ENCODE results near the gene UCN.

Gene UCN

DNA sequence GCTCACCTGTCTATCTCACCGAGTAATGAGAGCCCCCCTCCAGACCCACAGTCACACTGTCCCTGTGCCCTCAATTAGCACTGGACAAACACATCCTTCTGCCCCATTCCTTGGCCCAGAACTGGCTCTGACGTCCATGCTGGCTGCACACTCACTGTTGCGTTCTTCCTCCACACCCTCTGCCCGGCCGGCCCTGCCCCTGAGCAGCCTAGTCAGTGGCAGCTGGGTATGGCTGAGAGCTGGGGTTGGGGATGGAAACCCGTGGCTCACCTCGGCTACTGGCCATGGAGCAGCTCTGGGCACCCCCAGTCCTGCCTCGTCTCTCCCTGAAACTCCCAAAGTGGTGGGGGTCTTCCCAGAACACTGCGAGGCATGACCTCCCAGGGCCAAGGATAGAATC lies 6.5 kb upstream of the UCN start:
- Histone ChIP-seq H3K36me3 (replicated peaks; ENCODE audit: low read depth, low read length) (no peaks in the 10 kb centered on the region), H3K79me2 (ENCODE audit: low read length) (no peaks in the 10 kb centered on the region), H3K4me3 (ENCODE audit: low read length) (no peak overlapping the region), H2AFZ (ENCODE audit: low read depth, low read length) (no peak overlapping the region), H4K20me1 (ENCODE audit: insufficient read depth, low read length) (no peaks in the 10 kb centered on the region), H3K9me3 (ENCODE audit: insufficient read depth, low read length) (no peaks in the 10 kb centered on the region), H3K27ac (ENCODE audit: low read length) (no peak overlapping the region), H3K4me2 (ENCODE audit: low read length) (no peak overlapping the region), H3K27me3 (ENCODE audit: low read depth, low read length) (no peaks in the 10 kb centered on the region), H3K4me1 (ENCODE audit: low read length) (no peaks in the 10 kb centered on the region), H3K9ac (ENCODE audit: low read length) (no peak overlapping the region)
- TF ChIP-seq CTCF (IDR thresholded peaks at IDR 0.05; ENCODE audit: low read depth, low read length) = no peak
- TF ChIP-seq EZH2phosphoT487 (IDR thresholded peaks at IDR 0.05; ENCODE audit: low read depth) = no peak

- H3K4me3 ChIP-seq (ENCODE audit: low read length) = no peak overlapping the region
- no peak overlapping the region for H2AFZ ChIP-seq (ENCODE audit: low read depth, low read length)
- TF ChIP-seq EZH2phosphoT487 (IDR thresholded peaks at IDR 0.05; ENCODE audit: low read depth) (no peak), CTCF (IDR thresholded peaks at IDR 0.05; ENCODE audit: low read depth, low read length) (no peak)
- H3K79me2 ChIP-seq (ENCODE audit: low read length) = no peaks in the 10 kb centered on the region
- H3K9ac ChIP-seq (ENCODE audit: low read length) = no peak overlapping the region
- H3K36me3 ChIP-seq (replicated peaks; ENCODE audit: low read depth, low read length) = no peaks in the 10 kb centered on the region
- no peaks in the 10 kb centered on the region for H3K27me3 ChIP-seq (ENCODE audit: low read depth, low read length)
- H3K4me1 ChIP-seq (ENCODE audit: low read length) = no peaks in the 10 kb centered on the region
- no peak overlapping the region for H3K27ac ChIP-seq (ENCODE audit: low read length)
- no peaks in the 10 kb centered on the region for H4K20me1 ChIP-seq (ENCODE audit: insufficient read depth, low read length)
- H3K4me2 ChIP-seq (ENCODE audit: low read length) = no peak overlapping the region
- no peaks in the 10 kb centered on the region for H3K9me3 ChIP-seq (ENCODE audit: insufficient read depth, low read length)
Observed at GRCh38 chr2:27313882-27314645, 5.8 kb upstream of the UCN start.

DNA sequence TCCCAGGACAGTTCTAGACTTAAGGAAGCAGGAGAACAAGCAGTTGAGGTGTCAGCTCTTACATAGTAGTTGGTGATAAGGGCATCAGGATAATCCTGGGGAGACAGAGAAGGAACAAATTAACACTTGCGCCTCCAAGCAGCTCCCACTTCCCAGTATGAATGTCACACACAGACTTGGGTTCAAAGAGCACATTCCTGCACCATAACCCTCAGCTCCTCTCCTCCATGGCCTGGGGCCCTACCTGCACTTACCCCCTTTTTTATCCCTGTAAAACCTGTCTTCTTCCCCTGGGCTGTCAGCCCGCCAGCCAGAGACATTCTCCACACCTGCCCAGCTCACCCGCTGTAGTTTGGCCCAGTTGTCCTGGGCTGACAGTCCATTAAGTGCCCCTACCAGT lies 3.9 kb upstream of the UCN start:
- Histone ChIP-seq H4K20me1 (ENCODE audit: insufficient read depth, low read length) (no peaks in the 10 kb centered on the region), H3K9me3 (ENCODE audit: insufficient read depth, low read length) (no peaks in the 10 kb centered on the region), H3K4me3 (ENCODE audit: low read length) (no peak overlapping the region), H3K4me2 (ENCODE audit: low read length) (no peak overlapping the region), H2AFZ (ENCODE audit: low read depth, low read length) (no peak overlapping the region), H3K27me3 (ENCODE audit: low read depth, low read length) (no peaks in the 10 kb centered on the region), H3K36me3 (replicated peaks; ENCODE audit: low read depth, low read length) (no peaks in the 10 kb centered on the region), H3K27ac (ENCODE audit: low read length) (no peak overlapping the region), H3K4me1 (ENCODE audit: low read length) (no peaks in the 10 kb centered on the region), H3K9ac (ENCODE audit: low read length) (no peak overlapping the region), H3K79me2 (ENCODE audit: low read length) (no peaks in the 10 kb centered on the region)
- TF ChIP-seq EZH2phosphoT487 (IDR thresholded peaks at IDR 0.05; ENCODE audit: low read depth) (no peak), CTCF (IDR thresholded peaks at IDR 0.05; ENCODE audit: low read depth, low read length) (no peak)

GRCh38 chr2:27309651-27310050 lies 1.4 kb upstream of the UCN start:
- H3K79me2 ChIP-seq (ENCODE audit: low read length) = no peaks in the 10 kb centered on the region
- TF ChIP-seq EZH2phosphoT487 (IDR thresholded peaks at IDR 0.05; ENCODE audit: low read depth) (no peak), CTCF (IDR thresholded peaks at IDR 0.05; ENCODE audit: low read depth, low read length) (no peak)
- no peaks in the 10 kb centered on the region for H3K4me1 ChIP-seq (ENCODE audit: low read length)
- H2AFZ ChIP-seq (ENCODE audit: low read depth, low read length) = no peak overlapping the region
- H4K20me1 ChIP-seq (ENCODE audit: insufficient read depth, low read length) = no peaks in the 10 kb centered on the region
- H3K4me2 ChIP-seq (ENCODE audit: low read length) = no peak overlapping the region
- no peak overlapping the region for H3K4me3 ChIP-seq (ENCODE audit: low read length)
- no peaks in the 10 kb centered on the region for H3K9me3 ChIP-seq (ENCODE audit: insufficient read depth, low read length)
- H3K9ac ChIP-seq (ENCODE audit: low read length) = no peak overlapping the region
- no peaks in the 10 kb centered on the region for H3K36me3 ChIP-seq (replicated peaks; ENCODE audit: low read depth, low read length)
- H3K27me3 ChIP-seq (ENCODE audit: low read depth, low read length) = no peaks in the 10 kb centered on the region
- H3K27ac ChIP-seq (ENCODE audit: low read length) = no peak overlapping the region
